NCI-H1930 (cell line): ENCODE data around the gene IRGQ.
A peak's percentile ranks its signal among the peaks of the same experiment; 100 is the strongest.
"Not testable (repeated sequence)": the region's sequence is repeated elsewhere in the genome, so short reads cannot be mapped to it uniquely, and the experiment has no call there.

Experiments
- DNase-seq, 2 experiments: peaks; one replicate each; lab custom pipeline; 2025; lab: John Stamatoyannopoulos, UW

The IRGQ gene

GRCh38 chr19:43570174-43570791, 25.7 kb downstream of the IRGQ start:
- DNase-seq = no peak

GRCh38 chr19:43569657-43570056, 26.3 kb downstream of the IRGQ start:
- no peak for DNase-seq

- no peak for DNase-seq
Measured at GRCh38 chr19:43564800-43565199, 31.1 kb downstream of the IRGQ start.

GRCh38 chr19:43563816-43564457, 32.0 kb downstream of the IRGQ start:
- DNase-seq = no peak

- DNase-seq = no peak
Measured at GRCh38 chr19:43562698-43563241, 33.2 kb downstream of the IRGQ start.

- no peak for DNase-seq
Measured at GRCh38 chr19:43562226-43562697, 33.7 kb downstream of the IRGQ start.

- no peak for DNase-seq
Measured at GRCh38 chr19:43561139-43561970, 34.6 kb downstream of the IRGQ start.

GRCh38 chr19:43560687-43561086, 35.2 kb downstream of the IRGQ start:
- DNase-seq = no peak

- peak; percentile 47 to 50 for DNase-seq
Measured at GRCh38 chr19:43555185-43555770, 40.7 kb downstream of the IRGQ start.

GRCh38 chr19:43554317-43554895, 41.5 kb downstream of the IRGQ start:
- no peak for DNase-seq

- DNase-seq = no peak
Measured at GRCh38 chr19:43553656-43554055, 42.3 kb downstream of the IRGQ start.

- no peak for DNase-seq
Measured at GRCh38 chr19:43552616-43553015, 43.3 kb downstream of the IRGQ start.

GRCh38 chr19:43552198-43552450, 43.8 kb downstream of the IRGQ start:
- DNase-seq = no peak

- no peak for DNase-seq
Measured at GRCh38 chr19:43551399-43552197, 44.3 kb downstream of the IRGQ start.

- no peak for DNase-seq
Measured at GRCh38 chr19:43548706-43549105, 47.2 kb downstream of the IRGQ start.

GRCh38 chr19:43547926-43548325, 48.0 kb downstream of the IRGQ start:
- DNase-seq = not testable (repeated sequence)

GRCh38 chr19:43546581-43546980, 49.4 kb downstream of the IRGQ start:
- DNase-seq = no peak

- DNase-seq = no peak
Measured at GRCh38 chr19:43545981-43546380, 50.0 kb downstream of the IRGQ start.

- DNase-seq = no peak
Measured at GRCh38 chr19:43545276-43545675, 50.7 kb downstream of the IRGQ start.

- DNase-seq = no peak
Measured at GRCh38 chr19:43544077-43544476, 51.9 kb downstream of the IRGQ start.

GRCh38 chr19:43541920-43542650, 53.8 kb downstream of the IRGQ start:
- no peak for DNase-seq
